HG02623 (cell line): Measurements from ENCODE around the gene HID1.
A peak's percentile ranks its signal among the peaks of the same experiment; 100 is the strongest.
"Not testable (repeated sequence)": the region's sequence is repeated elsewhere in the genome, so short reads cannot be mapped to it uniquely, and the experiment has no call there.

Experiments used
- ATAC-seq: cut with Tn5 transposase; IDR thresholded peaks from one replicate; pipeline ENCODE4 v1.9.1; 2021; ENCODE audit warnings: moderate library complexity; ENCODE audit not compliant: unreplicated experiment

The HID1 gene

GRCh38 chr17:74972107-74972972 is at the start of gene HID1:
TSS of gene HID1 (minus strand) at chr17:74972759. CDS start at chr17:74972656, 103 bp downstream.
- ATAC-seq = no peak

- no peak for ATAC-seq
Measured at GRCh38 chr17:75020331-75021110, 48.0 kb upstream of the HID1 start.

- no peak for ATAC-seq
Measured at GRCh38 chr17:75019710-75020109, 47.2 kb upstream of the HID1 start.

GRCh38 chr17:75019146-75019545 is 46.6 kb upstream of the HID1 start:
- no peak for ATAC-seq

GRCh38 chr17:75013092-75013559 is 40.6 kb upstream of the HID1 start:
- no peak for ATAC-seq

- ATAC-seq = peak; percentile 76
Measured at GRCh38 chr17:75012346-75013091, 40.0 kb upstream of the HID1 start, which contains the start of gene MRPL58. TSS of gene MRPL58 (plus strand) at chr17:75012670. CDS start at chr17:75012687, 17 bp downstream.

- no peak for ATAC-seq
Measured at GRCh38 chr17:75012096-75012345, 39.5 kb upstream of the HID1 start.

GRCh38 chr17:75011401-75012095 is 39.0 kb upstream of the HID1 start:
- ATAC-seq = no peak

- no peak for ATAC-seq
Measured at GRCh38 chr17:75010683-75011400, 38.3 kb upstream of the HID1 start.

GRCh38 chr17:75009139-75009724 is 36.7 kb upstream of the HID1 start:
- ATAC-seq = no peak

GRCh38 chr17:75008373-75008772 is 35.8 kb upstream of the HID1 start:
- ATAC-seq = no peak

GRCh38 chr17:75006653-75007052 is 34.1 kb upstream of the HID1 start:
- ATAC-seq = no peak

- not testable (repeated sequence) for ATAC-seq
Measured at GRCh38 chr17:75006084-75006483, 33.5 kb upstream of the HID1 start.

GRCh38 chr17:75005291-75005690 is 32.7 kb upstream of the HID1 start:
- no peak for ATAC-seq

GRCh38 chr17:75004371-75004770 is 31.8 kb upstream of the HID1 start:
- ATAC-seq = no peak

GRCh38 chr17:75003957-75004355 is 31.4 kb upstream of the HID1 start:
- no peak for ATAC-seq

- no peak for ATAC-seq
Measured at GRCh38 chr17:75003070-75003956, 30.8 kb upstream of the HID1 start.

- no peak for ATAC-seq
Measured at GRCh38 chr17:75001915-75002843, 29.6 kb upstream of the HID1 start.
